Measurements from ENCODE around the gene NT5DC1. TPM values are rescaled to one million over a fixed set of nuclear protein-coding genes. Genes with fewer than 3 reads are reported as not detected.
"Not testable (repeated sequence)": the region's sequence is repeated elsewhere in the genome, so short reads cannot be mapped to it uniquely, and the experiment has no call there.

Gene NT5DC1
- total RNA-seq, 2 donors from 2014 or later = 37.5 to 47.1 TPM

DNA sequence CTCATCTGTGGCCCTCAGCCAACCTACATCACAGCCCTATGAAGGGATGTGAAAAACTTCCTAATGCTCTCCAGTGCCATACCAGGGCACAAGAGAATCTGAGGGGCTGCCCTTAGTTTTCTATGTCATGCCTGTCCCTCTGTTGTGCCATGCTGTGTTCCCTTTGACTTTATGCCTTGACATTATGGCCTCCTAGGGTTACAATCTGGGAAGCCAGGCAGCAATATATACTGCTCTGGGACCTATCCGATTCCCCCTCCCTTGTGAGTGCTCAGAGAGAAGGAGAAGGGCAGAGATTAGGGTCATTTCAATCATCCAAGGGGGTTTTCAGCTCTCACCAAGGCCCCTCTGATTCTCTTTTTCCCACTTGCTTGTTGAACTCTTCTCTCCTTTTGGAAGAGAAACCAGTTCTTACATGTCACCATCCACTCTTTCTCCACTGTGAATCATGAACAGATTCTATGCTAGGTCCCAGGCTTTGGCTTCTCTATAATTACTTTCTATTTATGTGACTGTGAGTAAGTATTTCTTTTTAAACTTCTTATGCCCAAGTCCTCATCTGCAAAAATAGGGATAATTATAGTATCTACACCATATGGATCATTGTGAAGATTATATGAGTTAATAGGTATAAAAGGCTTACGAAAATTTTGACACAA is 25.8 kb upstream of the NT5DC1 start:
- Mint-ChIP-seq H3K4me3 (no peak overlapping the region), H3K4me1 (no peaks in the 10 kb centered on the region), H3K27ac (peak overlapping the region; percentile 16), H3K27me3 (peaks cover 9% of the 10 kb centered on the region), H3K36me3 (ENCODE audit: low read depth) (no peaks in the 10 kb centered on the region), H3K9me3 (no peaks in the 10 kb centered on the region)
- ATAC-seq (replicated peaks) = no peak

DNA sequence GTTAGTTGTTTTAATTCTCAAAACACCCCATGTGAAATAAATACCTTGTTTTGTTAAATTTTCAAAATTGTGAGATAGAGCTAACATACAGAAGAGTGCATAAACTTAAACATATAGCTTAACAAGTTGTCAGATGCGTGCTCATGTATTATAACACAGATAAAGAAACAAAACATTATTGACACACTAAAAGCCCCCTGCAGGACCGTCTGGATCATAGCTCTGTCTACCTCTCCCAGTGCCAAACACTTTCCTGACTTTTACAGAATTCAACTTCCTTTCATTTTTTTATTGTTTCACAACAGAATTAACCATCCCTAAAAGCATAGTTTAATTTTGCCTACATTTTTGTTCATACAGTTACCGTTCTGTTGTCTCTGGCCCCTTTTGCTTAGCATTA is 22.1 kb upstream of the NT5DC1 start:
- Mint-ChIP-seq H3K4me3 (no peak overlapping the region), H3K27ac (no peak overlapping the region), H3K4me1 (no peaks in the 10 kb centered on the region), H3K9me3 (no peaks in the 10 kb centered on the region), H3K36me3 (ENCODE audit: low read depth) (no peaks in the 10 kb centered on the region), H3K27me3 (peaks cover 30% of the 10 kb centered on the region)
- ATAC-seq (replicated peaks) = no peak

DNA sequence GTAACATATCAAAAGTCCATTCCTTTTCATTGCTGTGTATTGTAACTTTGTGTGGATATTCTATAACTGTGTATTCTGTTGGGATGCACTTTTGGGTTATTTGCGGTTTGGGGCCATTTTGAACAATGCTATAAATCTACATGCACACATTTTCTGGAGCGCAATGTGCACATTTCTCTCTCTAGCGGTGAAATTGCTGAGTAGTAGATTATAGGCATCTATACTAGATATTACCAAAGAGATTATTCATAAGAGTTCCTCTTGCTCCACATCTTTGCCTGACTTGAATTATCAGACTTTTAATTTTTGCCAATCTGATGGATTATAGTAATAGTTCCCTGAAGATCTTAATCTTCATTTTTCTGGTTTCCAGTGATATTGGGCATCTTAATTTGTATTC is 21.7 kb upstream of the NT5DC1 start:
- H3K9me3 Mint-ChIP-seq = no peaks in the 10 kb centered on the region
- no peak overlapping the region for H3K4me3 Mint-ChIP-seq
- peaks cover 30% of the 10 kb centered on the region for H3K27me3 Mint-ChIP-seq
- ATAC-seq (replicated peaks) = no peak
- no peak overlapping the region for H3K27ac Mint-ChIP-seq
- no peaks in the 10 kb centered on the region for H3K4me1 Mint-ChIP-seq
- H3K36me3 Mint-ChIP-seq (ENCODE audit: low read depth) = no peaks in the 10 kb centered on the region

DNA sequence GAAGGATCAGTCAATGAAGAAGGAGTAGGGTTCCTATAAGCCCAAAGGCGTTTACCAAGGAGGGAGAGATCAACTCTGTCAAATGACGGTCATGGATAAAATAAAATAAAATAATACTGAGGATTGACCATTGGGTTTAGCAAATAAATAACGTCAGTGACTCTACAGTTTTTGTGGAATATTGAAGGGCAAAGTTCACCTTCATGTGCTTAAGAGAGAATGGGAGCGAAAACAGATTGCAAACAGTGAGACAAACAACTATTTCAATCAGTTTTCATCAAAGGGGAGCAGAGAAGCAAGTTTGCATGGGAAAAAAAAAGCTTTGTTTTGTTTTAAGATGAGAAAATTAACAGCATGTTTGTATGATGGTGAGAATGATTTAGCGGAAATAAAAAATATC is 17.6 kb upstream of the NT5DC1 start:
- Mint-ChIP-seq H3K4me1 (no peaks in the 10 kb centered on the region), H3K27me3 (peaks cover 31% of the 10 kb centered on the region), H3K9me3 (no peaks in the 10 kb centered on the region), H3K36me3 (ENCODE audit: low read depth) (no peaks in the 10 kb centered on the region), H3K4me3 (no peak overlapping the region), H3K27ac (no peak overlapping the region)
- ATAC-seq (replicated peaks) = no peak

DNA sequence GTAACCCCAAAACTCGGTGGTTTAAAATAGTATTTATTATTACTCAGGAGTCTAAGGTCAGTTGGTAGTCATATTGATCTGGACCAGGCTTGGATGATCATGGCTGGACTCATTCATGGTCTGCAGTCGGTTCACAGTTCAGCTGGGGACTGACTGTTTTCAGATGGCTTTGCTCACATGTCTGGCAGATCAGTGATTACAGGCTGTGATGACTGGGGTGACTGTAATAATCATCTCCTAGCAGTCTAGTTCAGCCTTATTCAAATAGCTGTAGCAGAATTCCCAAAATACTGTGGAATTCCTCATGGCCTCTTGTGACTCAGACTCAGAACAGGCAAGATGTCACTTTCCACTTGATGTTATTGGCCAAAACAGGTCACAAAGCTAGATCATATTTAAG is 16.4 kb upstream of the NT5DC1 start:
- no peak overlapping the region for H3K4me3 Mint-ChIP-seq
- H3K36me3 Mint-ChIP-seq (ENCODE audit: low read depth) = no peaks in the 10 kb centered on the region
- no peaks in the 10 kb centered on the region for H3K9me3 Mint-ChIP-seq
- ATAC-seq (replicated peaks) = no peak
- H3K27me3 Mint-ChIP-seq = peaks cover 26% of the 10 kb centered on the region
- no peaks in the 10 kb centered on the region for H3K4me1 Mint-ChIP-seq
- no peak overlapping the region for H3K27ac Mint-ChIP-seq

DNA sequence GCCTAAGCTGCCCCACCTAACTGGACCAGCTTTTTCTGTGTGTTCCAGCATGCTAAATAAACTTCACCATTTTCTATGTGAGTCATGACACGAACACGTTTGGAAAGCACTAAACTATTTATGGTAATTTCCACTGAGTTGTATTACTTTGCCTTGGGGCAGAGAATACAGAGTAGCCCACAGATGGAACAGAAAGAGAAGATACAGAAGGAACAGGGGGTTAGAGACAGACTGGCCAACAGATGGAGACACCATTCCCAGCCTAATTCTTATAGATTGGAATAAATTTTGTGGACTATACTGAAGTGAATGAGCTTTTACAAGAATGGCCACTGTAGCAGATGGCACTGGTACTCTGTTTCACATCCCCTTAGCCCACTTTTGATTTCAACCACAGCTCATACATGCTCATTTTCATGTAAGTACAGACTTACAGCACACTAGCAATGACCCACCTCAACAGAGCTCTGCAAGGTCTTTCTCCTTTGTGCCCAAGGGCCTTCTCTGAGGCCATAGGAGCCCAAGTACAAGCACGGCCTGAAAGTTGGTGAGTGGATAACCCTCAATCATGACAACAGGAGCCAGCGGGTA is 13.1 kb upstream of the NT5DC1 start:
- no peaks in the 10 kb centered on the region for H3K4me1 Mint-ChIP-seq
- H3K4me3 Mint-ChIP-seq = no peak overlapping the region
- no peaks in the 10 kb centered on the region for H3K36me3 Mint-ChIP-seq (ENCODE audit: low read depth)

DNA sequence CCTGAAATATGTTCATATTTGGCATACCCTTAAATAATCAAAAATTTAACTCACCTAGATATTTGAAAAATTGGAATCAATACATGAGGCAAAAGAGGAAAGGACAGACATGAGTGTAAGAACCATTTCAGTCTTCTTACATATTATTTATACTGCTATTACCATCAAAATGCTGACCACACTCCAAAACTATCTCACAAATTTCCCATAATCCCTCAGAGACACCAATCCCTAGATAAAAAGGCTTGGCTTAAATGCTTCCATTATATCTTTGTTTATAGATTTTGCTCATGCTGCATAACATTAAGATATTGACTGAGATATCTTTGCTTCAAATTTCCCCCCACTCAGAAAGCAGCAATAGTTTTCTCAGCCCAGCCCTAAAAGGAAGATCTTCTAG is 11.7 kb upstream of the NT5DC1 start:
- Mint-ChIP-seq H3K4me1 (no peaks in the 10 kb centered on the region), H3K27ac (no peak overlapping the region), H3K4me3 (no peak overlapping the region), H3K27me3 (peaks cover 6% of the 10 kb centered on the region), H3K36me3 (ENCODE audit: low read depth) (no peaks in the 10 kb centered on the region), H3K9me3 (no peaks in the 10 kb centered on the region)
- no peak for ATAC-seq (replicated peaks)

More for the DNA sequence above, 13.1 kb upstream of the NT5DC1 start:
- Mint-ChIP-seq H3K27me3 (peaks cover 13% of the 10 kb centered on the region), H3K27ac (no peak overlapping the region), H3K9me3 (no peaks in the 10 kb centered on the region)
- peak; percentile 35 for ATAC-seq (replicated peaks)

DNA sequence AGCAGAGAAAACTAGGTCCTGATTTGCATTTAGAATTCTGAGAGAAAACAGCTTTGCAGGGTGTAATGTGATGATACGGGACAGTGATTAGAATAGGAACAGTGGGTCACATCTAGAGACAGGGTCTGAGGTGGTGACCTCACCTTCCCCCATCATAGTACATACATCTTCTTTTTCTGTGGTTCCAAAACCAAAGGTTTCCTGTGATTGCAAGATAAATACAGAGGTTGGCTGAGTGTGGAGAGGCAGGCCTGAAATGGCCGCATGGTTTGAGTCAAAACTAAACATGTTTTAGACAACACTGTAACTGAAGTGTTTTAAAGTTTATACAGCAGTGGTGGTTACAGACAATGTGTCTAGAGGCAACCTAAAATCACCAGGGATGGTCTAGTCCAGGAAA is 10.4 kb upstream of the NT5DC1 start:
- Mint-ChIP-seq H3K36me3 (ENCODE audit: low read depth) (no peaks in the 10 kb centered on the region), H3K27me3 (no peaks in the 10 kb centered on the region), H3K4me1 (no peaks in the 10 kb centered on the region), H3K4me3 (no peak overlapping the region), H3K9me3 (no peaks in the 10 kb centered on the region), H3K27ac (no peak overlapping the region)
- ATAC-seq (replicated peaks) = peak; percentile 77

DNA sequence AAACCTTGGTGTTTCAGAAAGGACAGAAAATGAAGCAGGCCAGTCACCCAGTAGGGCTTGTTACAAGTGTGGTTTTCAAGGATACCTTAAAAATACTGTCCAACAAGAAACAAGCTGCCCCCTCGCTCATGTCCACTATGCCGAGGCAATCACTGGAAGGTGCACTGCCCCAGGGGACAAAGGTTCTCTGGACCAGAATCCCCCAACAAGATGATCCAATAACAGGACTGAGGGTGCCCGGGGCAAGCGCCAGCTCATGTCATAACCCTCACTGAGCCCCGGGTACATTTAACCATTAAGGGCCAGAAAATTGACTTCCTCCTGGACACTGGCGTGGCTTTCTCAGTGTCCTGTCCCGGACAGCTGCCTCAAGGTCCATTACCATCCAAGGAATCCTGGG is 6.6 kb upstream of the NT5DC1 start:
- ATAC-seq (replicated peaks) = no peak
- H3K4me3 Mint-ChIP-seq = no peak overlapping the region
- no peaks in the 10 kb centered on the region for H3K9me3 Mint-ChIP-seq
- H3K4me1 Mint-ChIP-seq = no peaks in the 10 kb centered on the region
- no peak overlapping the region for H3K27ac Mint-ChIP-seq
- H3K27me3 Mint-ChIP-seq = no peaks in the 10 kb centered on the region
- no peaks in the 10 kb centered on the region for H3K36me3 Mint-ChIP-seq (ENCODE audit: low read depth)

DNA sequence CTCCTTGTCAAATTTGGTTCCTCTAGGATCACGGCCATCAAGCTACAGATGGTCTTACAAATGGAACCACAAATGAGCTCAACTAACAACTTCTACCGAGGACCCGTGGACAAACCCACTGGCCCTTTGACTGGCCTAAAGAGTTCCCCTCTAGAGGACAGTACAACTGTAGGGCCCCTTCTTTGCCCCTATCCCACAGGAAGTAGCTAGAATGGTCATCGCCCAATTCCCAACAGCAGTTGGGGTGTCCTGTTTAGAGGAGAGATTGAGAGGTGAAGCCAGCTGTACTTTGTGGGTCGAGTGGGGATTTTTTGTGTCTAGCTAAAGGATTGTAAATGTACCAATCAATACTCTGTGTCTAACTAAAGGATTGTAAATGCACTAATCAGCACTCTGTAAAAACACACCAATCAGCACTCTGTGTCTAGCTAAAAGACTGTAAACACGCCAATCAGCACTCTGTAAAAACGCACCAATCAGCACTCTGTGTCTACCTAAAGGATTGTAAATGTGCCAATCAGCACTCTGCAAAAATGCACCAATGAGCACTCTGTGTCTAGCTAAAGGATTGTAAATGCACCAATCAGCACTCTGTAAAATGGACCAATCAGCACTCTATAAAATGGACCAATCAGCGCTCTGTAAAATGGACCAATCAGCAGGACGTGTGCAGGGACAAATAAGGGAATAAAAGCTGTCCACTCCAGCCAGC is 4.4 kb upstream of the NT5DC1 start:
- H3K36me3 Mint-ChIP-seq (ENCODE audit: low read depth); H3K27ac Mint-ChIP-seq; ATAC-seq (replicated peaks); H3K4me1 Mint-ChIP-seq; H3K4me3 Mint-ChIP-seq; H3K27me3 Mint-ChIP-seq; H3K9me3 Mint-ChIP-seq: not testable (repeated sequence)

DNA sequence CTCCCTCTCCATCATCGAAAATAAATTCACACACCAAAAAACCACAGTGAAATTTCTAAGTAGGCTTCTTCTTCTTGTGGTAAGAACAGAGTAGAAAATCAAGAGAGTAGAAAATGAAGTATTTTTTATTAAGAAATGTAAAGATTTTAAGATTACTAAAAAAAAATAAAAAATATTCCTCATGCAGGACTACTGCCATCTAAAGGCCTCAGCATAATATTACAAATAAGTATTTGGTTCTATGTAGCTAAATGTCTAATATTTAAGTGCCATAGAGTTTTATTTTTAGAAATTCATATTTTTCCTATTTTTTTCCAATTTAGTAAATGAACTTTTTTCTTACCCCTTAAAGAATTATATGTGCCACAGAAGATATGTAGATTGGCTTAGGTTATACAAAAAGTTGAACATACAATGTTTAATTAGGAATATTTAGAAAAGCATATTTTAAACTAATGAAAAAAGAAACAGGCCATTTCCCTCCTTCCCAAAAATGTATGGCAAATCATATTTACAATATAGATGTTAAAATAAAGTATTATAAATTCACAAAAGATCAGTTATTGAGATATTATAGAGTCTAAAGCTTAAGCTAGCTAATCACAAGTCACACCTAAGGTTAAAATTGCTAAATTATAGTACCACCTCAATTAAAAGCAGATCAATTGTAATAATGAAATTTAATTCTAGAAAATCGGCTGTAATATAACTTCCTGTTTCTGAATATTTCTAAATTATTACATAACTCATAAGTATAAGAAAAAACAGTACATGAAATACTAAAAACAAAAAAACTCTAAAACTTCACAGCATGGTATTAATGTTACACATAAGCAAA is 3.5 kb upstream of the NT5DC1 start:
- peaks cover 9% of the 10 kb centered on the region for H3K4me1 Mint-ChIP-seq
- H3K27ac Mint-ChIP-seq = no peak overlapping the region
- no peak for ATAC-seq (replicated peaks)
- H3K9me3 Mint-ChIP-seq = no peaks in the 10 kb centered on the region
- H3K4me3 Mint-ChIP-seq = no peak overlapping the region
- H3K27me3 Mint-ChIP-seq = no peaks in the 10 kb centered on the region
- H3K36me3 Mint-ChIP-seq (ENCODE audit: low read depth) = no peaks in the 10 kb centered on the region

DNA sequence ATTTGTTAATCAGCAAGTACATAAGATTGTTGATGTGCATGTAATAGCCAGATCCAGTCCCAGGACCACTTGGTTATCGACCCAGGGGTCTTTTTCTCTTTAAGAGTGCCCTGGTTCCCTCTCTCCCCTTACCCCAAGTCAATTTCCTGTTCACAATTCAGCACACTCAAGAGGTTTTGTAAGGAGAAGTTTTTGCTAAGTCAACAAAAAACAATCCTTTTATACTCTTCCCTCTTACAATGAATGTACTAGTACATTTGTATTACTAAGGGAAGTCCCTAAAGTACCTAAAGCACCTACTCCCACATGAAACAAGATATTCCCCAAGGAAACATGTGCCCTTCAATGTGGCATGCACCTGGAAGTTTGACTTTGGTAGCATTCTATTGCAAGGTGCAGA is 1.6 kb upstream of the NT5DC1 start:
- H3K9me3 Mint-ChIP-seq = no peaks in the 10 kb centered on the region
- H3K27me3 Mint-ChIP-seq = no peaks in the 10 kb centered on the region
- peaks cover 6% of the 10 kb centered on the region for H3K36me3 Mint-ChIP-seq (ENCODE audit: low read depth)
- no peak overlapping the region for H3K4me3 Mint-ChIP-seq
- H3K27ac Mint-ChIP-seq = no peak overlapping the region
- no peak for ATAC-seq (replicated peaks)
- peaks cover 26% of the 10 kb centered on the region for H3K4me1 Mint-ChIP-seq

DNA sequence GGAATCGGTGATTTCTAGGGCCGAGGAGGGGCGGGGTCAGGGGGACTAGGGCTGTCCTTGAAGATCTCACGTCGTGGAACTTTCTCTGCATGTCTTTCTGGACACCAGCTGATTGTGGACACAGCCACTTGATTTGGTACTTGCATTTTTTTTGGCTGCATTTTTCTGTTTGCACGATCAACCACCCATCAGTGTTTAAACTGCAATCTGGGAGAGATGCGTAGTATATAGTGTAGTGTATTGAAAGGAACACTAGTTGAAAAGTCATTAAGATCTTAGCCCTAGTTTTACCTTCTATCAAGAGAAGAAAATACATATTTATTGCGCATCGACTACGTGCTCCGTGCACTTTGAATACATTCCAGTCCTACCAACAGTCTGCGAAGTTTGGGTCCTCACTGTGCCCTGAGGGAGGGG is 657 bp downstream of the NT5DC1 start:
- ATAC-seq (replicated peaks) = no peak
- Mint-ChIP-seq H3K27ac (peak overlapping the region; percentile 61), H3K36me3 (ENCODE audit: low read depth) (peaks cover 6% of the 10 kb centered on the region), H3K9me3 (no peaks in the 10 kb centered on the region), H3K4me3 (peak overlapping the region; percentile 95), H3K27me3 (no peaks in the 10 kb centered on the region), H3K4me1 (peaks cover 35% of the 10 kb centered on the region)

DNA sequence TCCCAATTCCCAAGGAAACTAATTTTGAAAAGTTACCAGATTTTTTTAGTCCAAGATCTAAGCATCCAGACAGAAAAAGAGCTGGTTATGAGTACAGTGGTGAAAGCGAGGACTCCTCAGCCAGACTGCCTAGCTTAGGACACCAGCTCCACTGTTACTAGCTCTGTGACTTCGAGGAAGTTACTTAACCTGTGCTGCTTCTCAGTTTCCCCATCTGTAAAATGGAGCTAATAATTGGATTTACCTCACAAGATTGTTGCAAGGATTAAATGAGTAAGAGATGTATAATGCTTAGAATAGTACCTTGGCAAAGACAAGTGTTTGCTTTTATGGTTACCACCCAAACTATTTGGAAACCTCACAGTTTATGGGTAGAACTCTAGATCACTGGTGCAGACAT is 1.1 kb downstream of the NT5DC1 start:
- H3K4me3 Mint-ChIP-seq = peak overlapping the region; percentile 95
- H3K27ac Mint-ChIP-seq = peak overlapping the region; percentile 61
- ATAC-seq (replicated peaks) = no peak
- H3K27me3 Mint-ChIP-seq = no peaks in the 10 kb centered on the region
- H3K36me3 Mint-ChIP-seq (ENCODE audit: low read depth) = peaks cover 10% of the 10 kb centered on the region
- no peaks in the 10 kb centered on the region for H3K9me3 Mint-ChIP-seq
- H3K4me1 Mint-ChIP-seq = peaks cover 35% of the 10 kb centered on the region

Data from activated T-helper 17 cell treated with anti-CD3 and anti-CD28 coated beads, Interleukin-2, amount 50 U/mL, for 72 hours (primary cell).